ENCODE data around the gene TMEM132C.

The TMEM132C gene

GRCh38 chr12:128266086-128266485, 884 bp upstream of the TMEM132C start:
- no peak overlapping the region for H2AFZ ChIP-seq (ENCODE audit: low read depth, low read length, severe bottlenecking)
- H3K9me3 ChIP-seq (ENCODE audit: insufficient read depth, low read length) = no peaks in the 10 kb centered on the region
- no peaks in the 10 kb centered on the region for H3K27me3 ChIP-seq (ENCODE audit: low read length)
- H3F3A ChIP-seq (ENCODE audit: insufficient read depth) = no peaks in the 10 kb centered on the region
- no peak overlapping the region for H3K4me3 ChIP-seq (ENCODE audit: insufficient read depth, low read length, poor library complexity, severe bottlenecking)
- H3K27ac ChIP-seq (ENCODE audit: low read depth, low read length) = no peak overlapping the region
- H3K79me2 ChIP-seq (ENCODE audit: insufficient read depth, low read length) = no peaks in the 10 kb centered on the region
- H3K4me2 ChIP-seq (ENCODE audit: low read depth, low read length, poor library complexity, severe bottlenecking) = no peak overlapping the region
- no peaks in the 10 kb centered on the region for H3K36me3 ChIP-seq (ENCODE audit: low read length)
- H4K20me1 ChIP-seq (ENCODE audit: low read depth, low read length) = no peaks in the 10 kb centered on the region
- H3K9ac ChIP-seq (ENCODE audit: low read length) = no peak overlapping the region
- TF ChIP-seq EZH2phosphoT487 (conservative IDR thresholded peaks at IDR 0.05; ENCODE audit: low read length) (no peak), CTCF (IDR thresholded peaks at IDR 0.05; ENCODE audit: insufficient read depth, low read length, poor library complexity, severe bottlenecking) (no peak)
- H3K9me2 ChIP-seq (replicated peaks; ENCODE audit: insufficient read depth, low read length) = no peaks in the 10 kb centered on the region

DNA sequence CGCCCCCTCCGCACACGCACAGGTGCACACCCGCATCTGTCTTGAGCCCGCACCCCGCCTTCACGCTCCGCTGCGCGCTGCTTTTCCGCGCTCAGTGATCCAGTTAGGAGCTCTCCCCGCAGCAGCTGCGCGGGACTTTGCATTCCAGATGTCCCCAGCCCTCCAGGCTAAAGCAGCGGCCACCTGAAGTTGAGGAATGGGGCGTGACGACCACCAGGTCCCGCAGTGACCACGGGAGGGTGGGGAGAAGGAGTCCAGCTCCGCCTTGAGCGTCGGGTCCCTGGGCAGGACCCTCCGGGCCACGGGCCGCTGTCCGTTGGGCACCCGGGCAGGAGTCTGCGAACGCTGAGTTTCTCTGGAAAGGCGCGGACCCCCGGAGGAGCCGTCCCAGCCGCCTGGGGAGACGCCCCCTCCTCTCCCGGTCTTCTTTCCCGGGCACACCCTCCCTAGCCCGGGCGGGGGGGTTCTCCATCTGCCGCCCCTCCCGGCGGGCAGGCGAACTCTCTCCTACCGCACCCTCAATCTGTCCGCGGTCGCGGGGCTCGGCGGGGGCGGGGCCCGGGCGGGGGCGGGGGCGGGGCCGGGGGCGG, 334 bp upstream of the TMEM132C start:
- no peak overlapping the region for H2AFZ ChIP-seq (ENCODE audit: low read depth, low read length, severe bottlenecking)
- H3K9me3 ChIP-seq (ENCODE audit: insufficient read depth, low read length) = no peaks in the 10 kb centered on the region
- H3K9me2 ChIP-seq (replicated peaks; ENCODE audit: insufficient read depth, low read length) = no peaks in the 10 kb centered on the region
- no peak overlapping the region for H3K27ac ChIP-seq (ENCODE audit: low read depth, low read length)
- no peak overlapping the region for H3K4me3 ChIP-seq (ENCODE audit: insufficient read depth, low read length, poor library complexity, severe bottlenecking)
- no peaks in the 10 kb centered on the region for H3F3A ChIP-seq (ENCODE audit: insufficient read depth)
- H4K20me1 ChIP-seq (ENCODE audit: low read depth, low read length) = no peaks in the 10 kb centered on the region
- H3K4me2 ChIP-seq (ENCODE audit: low read depth, low read length, poor library complexity, severe bottlenecking) = no peak overlapping the region
- no peak overlapping the region for H3K9ac ChIP-seq (ENCODE audit: low read length)
- H3K79me2 ChIP-seq (ENCODE audit: insufficient read depth, low read length) = no peaks in the 10 kb centered on the region
- H3K36me3 ChIP-seq (ENCODE audit: low read length) = no peaks in the 10 kb centered on the region
- TF ChIP-seq CTCF (IDR thresholded peaks at IDR 0.05; ENCODE audit: insufficient read depth, low read length, poor library complexity, severe bottlenecking) = no peak
- no peak for TF ChIP-seq EZH2phosphoT487 (conservative IDR thresholded peaks at IDR 0.05; ENCODE audit: low read length)
- H3K27me3 ChIP-seq (ENCODE audit: low read length) = no peaks in the 10 kb centered on the region

DNA sequence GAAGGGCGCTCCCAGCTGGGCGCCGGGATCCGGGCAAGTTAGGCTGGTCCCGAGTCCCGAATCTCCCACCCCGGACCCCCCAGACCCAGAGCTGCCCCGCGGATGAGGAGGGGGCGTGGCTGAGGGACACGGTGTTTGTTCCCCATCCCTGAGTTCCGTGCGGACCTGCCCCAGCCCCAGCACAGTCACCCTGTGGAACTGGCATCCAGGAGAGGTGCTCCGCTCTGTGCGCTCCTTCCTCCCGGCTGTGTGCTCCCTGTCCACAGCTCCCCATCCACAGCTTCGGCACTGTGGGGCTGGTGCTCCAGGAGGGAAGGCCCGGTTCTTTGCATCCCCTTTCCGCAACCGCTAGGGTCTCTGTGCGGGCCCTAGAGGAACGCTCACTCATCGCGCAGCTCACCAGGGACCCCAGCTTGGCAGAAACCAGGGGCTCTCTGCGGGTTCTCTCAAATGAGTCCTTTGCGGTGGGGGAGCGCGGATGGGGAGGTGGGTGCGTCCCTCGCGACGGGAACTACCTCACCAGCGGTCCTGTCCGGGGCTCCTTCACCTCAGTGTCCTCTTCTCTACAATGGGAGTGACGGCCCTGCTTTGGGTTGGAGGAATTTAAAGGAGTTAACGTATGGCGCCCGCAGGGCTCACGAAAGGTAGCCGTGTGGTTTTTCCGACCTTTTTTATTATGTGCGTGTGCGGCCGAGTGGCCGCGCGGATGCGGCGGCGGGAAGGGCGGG, 845 bp downstream of the TMEM132C start:
- no peak overlapping the region for H3K4me2 ChIP-seq (ENCODE audit: low read depth, low read length, poor library complexity, severe bottlenecking)

More for the DNA sequence above, 845 bp downstream of the TMEM132C start:
- H3K79me2 ChIP-seq (ENCODE audit: insufficient read depth, low read length) = no peaks in the 10 kb centered on the region
- no peak overlapping the region for H2AFZ ChIP-seq (ENCODE audit: low read depth, low read length, severe bottlenecking)
- no peak for TF ChIP-seq CTCF (IDR thresholded peaks at IDR 0.05; ENCODE audit: insufficient read depth, low read length, poor library complexity, severe bottlenecking)
- TF ChIP-seq EZH2phosphoT487 (conservative IDR thresholded peaks at IDR 0.05; ENCODE audit: low read length) = no peak
- H3K9ac ChIP-seq (ENCODE audit: low read length) = no peak overlapping the region
- H3K36me3 ChIP-seq (ENCODE audit: low read length) = no peaks in the 10 kb centered on the region
- H3K27ac ChIP-seq (ENCODE audit: low read depth, low read length) = no peak overlapping the region
- no peaks in the 10 kb centered on the region for H3K27me3 ChIP-seq (ENCODE audit: low read length)
- no peaks in the 10 kb centered on the region for H3F3A ChIP-seq (ENCODE audit: insufficient read depth)
- no peaks in the 10 kb centered on the region for H4K20me1 ChIP-seq (ENCODE audit: low read depth, low read length)
- no peaks in the 10 kb centered on the region for H3K9me3 ChIP-seq (ENCODE audit: insufficient read depth, low read length)
- H3K4me3 ChIP-seq (ENCODE audit: insufficient read depth, low read length, poor library complexity, severe bottlenecking) = no peak overlapping the region
- H3K9me2 ChIP-seq (replicated peaks; ENCODE audit: insufficient read depth, low read length) = no peaks in the 10 kb centered on the region
